Measurements from ENCODE around the gene FAM83C.

FAM83C gene

DNA sequence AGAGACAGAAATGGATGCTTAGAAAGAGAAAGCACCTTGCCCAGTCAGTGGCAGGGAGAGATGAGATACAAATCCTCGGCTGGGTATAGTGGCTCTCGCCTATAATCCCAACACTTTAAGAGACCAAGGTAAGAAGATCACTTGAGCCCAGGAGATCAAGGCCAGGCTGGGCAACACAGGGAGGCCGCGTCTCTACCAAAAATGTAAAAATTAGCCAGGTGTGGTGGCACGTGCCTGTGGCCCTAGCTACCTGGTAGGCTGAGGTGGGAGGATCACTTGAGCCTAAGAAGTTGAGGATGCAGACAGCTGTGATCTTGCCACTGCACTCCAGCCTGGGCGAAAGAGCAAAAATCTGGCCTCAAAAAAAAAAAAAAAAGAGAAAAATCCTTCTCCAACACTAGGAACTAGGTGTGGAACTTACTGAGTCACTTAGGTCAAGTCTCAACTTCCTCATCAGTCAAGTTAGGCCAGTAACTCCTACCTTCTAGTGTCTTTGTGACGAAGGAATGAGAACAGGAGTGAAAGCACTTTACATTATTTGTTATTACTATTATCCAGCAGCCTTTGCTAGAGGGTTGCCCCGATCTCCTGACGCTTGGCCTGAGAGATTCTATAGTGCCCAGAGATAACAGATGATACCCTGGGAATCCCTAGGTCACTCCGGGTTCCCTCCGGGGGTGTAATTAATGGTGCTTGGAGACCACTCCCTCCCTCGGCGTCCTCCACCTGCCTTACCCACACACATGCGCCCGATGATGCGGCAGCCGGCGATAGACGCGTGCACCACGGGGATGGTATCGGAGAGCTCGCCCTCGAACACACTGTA lies 8.6 kb downstream of the FAM83C start:
- no peak for DNase-seq

DNA sequence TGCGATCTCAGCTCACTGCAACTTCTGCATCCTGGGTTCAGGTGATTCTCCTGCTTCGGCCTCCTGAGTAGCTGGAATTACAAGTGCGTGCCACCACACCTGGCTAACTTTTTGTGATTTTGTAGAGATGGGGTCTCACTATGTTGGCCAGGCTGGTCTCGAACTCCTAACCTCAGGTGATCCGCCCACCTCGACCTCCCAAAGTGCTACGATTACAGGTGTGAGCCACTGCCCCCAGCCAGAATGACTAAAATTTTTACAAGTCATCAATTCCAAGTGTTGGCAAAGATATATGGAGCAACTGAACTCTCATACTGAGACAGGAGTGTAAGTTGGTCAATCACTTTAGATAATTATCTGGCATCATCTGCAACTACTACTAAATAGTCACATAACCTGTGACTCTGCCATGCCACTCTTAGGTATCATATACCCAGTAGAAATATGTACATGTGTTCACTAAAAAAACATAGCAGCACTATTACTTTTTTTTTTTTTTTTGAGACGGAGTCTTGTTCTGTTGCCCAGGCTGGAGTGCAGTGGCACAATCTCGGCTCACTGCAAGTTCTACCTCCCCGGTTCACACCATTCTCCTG lies 10.6 kb downstream of the FAM83C start:
- DNase-seq = no peak

DNA sequence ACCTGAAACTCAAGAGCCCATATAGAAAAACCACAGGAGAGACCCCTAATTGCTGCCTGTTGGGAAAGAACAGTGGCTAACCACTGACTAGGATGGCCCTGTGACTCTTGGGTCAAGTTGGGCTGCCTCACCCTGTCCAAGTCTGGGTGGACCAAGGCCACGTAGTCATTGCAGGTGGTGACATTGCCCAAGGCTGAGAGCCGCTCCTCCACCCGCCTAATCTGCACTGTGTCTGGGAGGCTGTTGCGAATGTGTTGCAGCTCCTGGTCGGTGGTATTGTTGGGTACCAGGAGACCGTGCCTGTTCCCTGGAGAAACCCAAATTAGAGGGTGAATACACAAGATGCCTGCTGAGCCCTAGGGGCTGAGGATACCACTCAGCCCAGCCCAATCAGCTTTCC lies 11.7 kb downstream of the FAM83C start:
- no peak for DNase-seq

DNA sequence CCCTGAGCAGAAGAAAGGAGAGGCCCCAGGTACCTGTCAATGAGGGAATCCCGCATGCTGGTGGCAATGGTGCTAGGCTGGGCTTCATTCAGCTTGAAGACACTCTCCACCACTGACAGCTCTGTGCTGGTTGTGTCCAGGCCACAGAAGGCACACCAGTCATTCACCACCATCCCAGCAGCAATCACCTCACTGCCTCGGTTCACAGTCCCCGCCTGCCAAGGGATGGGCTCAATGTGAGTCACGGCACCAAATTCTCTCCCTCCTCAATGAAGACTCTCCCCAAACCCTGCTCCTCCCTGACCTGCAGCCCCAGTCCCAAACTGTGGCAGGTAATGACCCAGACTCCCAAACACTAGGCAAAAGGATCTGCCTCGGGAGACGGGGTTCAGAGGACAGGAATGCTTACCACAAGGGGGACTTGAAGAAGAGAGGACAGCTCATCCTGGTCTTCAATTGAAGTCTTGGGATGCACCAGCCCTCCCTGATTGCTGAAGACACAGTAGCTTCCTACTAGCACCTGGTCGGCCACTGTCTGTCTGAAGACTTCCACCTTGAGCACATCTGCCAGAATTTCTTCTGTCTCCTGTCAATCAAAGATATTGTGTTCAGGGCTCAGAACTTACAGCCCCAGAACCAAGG lies 12.6 kb downstream of the FAM83C start:
- no peak for DNase-seq

DNA sequence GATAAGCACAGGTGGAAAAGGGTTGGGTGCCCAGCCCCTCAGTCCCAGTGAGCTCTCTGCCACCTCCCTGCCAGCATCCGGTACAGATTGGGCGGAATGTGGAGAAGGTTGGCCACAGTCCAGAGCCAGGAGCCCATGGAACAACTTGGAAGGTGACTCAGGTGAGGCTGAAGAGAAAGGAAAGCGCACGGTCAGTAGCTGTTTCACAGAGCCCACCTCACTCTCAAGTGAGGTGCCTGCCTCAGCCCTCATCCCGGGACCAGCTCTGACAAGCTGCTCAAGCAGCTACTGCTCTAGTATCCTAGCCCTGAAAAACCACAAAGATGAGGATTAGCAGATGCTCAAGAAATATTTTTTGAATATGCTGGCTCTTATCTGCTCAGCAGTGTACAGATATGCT lies 13.2 kb downstream of the FAM83C start:
- DNase-seq = no peak

DNA sequence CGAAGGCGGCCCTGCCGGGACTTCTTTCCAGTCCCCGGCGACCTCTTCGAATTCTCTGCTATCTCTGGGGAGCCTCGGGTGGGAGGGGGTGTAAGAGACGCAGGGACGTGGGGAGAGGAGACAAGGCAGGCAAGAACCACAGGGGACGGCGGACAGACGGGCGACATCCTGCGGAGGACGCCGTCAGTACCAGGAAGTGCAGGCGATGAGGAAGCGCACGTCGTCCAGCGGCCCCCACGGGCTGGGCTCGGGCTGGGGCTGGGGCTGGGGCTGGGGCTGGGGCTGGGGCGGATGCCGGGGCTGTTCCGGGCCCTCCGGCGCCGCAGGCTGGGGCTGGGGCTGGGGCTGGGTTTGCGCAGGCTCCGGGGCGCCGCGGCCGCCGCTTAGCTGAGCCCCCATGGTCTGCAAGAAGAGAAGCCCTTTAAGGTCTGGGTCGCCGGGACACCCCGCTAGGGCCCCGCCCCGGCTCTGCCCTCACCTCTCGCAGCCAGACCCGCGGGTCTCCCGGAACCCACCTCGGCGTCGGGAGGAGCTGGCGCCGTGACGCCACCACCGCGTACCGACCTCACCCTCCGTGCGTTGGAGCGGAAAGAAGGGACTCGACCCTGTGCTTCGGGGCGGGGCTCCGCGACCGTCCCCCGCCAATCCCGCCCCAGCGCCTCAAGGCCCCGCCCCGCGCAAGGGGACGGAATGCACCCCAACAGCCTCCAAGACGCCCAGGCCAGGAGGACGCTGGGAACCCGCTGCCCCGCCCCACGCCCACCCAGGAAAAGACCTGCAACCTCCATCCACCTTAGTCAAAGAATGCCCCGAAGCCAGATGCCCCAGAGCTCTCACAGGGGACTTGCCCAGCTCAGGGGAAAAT lies 14.5 kb downstream of the FAM83C start, which contains the start of gene MMP24OS:
Gene MMP24OS, minus strand, starts transcription at position 592 of the 865 bp plus-strand sequence. Its CDS starts 193 bp downstream, at position 399.
- peak; percentile 93 for DNase-seq

DNA sequence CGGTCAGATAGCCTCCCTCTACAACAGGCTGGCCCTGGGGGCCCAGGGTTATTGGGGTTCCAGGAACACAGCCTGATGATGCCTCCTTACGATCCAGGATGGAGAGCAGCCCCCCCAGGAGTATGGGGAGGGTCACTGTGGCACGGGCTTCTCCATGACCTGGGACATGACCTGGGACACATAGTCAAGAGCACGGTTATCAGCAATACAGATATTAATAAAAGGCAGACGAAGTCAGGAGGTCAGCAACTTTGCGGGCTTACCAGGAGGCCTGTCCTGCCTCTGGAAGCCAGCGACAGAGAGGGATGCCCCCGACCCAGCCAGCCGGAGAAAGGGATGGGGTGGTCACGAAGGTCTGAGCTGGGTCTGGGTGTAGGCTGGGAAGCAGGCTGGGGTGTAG lies 15.1 kb downstream of the FAM83C start:
- no peak for DNase-seq

DNA sequence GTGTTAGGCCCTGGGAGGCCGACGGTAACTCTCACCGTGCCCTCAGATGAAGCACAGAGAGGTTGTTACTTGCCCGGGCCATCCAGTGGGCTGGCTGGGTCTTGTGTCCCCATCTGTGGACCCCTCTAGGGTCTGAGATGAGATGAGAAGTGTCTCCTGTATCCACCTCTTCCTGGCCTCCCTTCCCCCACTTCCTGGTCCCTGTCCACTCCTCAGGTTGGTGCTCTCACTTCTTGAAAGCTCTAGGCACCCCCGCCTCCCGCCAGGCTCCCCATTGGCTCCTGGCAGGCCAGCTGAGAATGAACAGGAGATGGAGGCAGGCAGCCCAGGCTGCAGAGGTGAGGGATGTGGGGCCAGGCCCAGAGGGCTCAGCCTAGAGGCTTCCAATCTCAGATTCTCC lies 15.8 kb downstream of the FAM83C start:
- no peak for DNase-seq

DNA sequence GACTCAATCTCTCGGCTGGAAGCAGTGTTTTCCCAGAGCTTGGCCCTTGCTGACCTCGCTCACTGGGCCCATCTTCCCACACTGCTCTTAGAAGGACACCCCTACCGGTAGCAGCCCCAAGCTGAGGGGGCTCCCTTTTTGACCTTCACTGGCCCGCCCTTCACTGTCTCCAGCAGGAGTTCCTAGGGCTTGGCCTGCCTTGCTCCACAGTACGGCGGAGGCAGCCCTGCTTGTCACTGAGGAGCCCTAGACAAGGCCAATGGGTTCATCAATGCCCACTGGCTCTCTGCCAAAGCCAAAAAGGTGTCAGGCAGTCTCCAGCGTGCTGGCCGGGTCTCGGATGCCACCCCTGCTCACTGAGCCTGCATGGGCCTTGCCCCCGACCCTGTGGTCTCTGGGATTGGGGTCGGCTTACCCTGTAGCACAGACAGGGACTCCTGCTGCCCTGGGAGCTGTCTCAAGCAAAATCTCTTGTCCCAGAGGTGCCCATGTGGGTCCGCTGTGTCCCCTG lies 16.4 kb downstream of the FAM83C start:
- DNase-seq = no peak

DNA sequence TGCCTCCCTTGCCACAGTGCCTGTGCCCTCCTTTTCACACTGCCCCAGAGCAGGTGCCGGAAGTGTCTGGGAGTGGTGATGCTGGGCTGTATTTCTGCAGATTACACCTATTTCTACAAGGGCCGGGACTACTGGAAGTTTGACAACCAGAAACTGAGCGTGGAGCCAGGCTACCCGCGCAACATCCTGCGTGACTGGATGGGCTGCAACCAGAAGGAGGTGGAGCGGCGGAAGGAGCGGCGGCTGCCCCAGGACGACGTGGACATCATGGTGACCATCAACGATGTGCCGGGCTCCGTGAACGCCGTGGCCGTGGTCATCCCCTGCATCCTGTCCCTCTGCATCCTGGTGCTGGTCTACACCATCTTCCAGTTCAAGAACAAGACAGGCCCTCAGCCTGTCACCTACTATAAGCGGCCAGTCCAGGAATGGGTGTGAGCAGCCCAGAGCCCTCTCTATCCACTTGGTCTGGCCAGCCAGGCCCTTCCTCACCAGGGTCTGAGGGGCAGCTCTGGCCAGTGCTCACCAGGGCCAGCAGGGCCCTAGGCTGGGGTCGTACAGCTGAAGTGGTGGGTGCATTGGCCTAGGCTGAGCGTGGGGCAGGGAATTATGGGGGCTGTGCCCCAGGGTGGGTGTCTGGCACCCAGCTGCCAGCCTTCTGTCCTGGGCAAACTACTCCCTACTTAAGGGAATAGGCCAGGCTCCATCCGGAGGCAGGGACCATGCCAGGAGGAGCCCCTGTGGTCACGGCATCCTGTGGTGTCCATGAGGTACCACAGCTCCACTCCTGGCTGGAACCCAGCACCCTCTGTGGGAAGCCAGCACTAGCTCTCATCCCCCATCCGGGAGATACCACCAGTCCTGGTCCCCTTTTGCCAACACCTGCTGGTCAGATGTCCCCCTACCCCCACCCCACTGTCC lies 17.8 kb downstream of the FAM83C start:
- DNase-seq = no peak

DNA sequence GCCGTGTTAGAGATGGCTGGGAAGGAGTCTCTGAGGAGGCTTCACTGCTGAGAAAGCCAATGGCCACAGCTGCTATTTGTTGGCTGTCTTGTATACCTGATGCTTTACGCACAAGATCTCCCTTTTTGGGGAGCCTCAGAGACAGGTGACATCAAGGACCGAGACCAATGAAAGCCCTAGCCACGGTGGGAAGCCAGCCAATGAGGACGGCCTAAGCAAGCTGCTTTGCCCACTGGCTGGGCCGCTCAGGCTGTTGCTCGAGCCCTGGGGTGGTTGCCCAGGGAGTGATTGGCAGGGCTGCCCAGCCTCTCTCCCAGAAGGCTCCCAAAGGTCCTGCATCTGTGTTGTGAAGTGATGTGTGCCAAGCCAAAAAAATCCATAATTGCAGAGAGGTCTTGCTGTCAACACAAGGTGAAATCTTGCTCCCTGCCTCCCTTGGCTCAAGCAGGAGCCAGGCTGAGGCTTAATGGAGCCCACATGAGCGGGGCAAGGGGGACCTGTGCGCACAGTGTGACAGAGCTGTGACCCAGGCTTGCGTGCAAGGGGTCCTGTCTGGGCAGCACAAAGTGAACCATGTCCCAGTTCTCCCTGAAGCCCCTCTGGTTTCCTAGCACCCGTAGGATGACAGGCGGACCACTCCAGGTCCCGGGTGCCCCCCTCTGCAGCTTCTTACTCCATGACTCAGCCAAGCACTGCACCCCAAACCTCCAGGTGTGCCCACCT lies 18.6 kb downstream of the FAM83C start:
- no peak for DNase-seq

DNA sequence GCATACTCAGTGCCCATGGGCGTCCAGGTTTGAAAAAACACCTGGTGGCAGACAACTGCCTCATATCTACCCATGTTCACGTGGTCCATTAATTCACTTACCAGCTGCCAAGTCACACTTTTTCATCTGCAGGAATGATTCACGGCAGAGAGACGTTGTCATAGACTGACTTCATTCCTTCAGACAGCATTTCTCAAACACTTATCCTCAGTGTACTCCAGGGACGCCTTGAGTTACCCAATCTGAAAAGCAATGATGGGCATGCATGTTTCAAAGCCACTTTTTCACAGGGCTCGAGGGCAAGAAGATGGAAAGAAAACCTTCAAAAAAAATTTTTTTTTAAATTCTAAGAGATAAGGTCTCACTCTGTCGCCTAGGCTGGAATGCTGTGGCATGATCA lies 20.3 kb downstream of the FAM83C start:
- no peak for DNase-seq

DNA sequence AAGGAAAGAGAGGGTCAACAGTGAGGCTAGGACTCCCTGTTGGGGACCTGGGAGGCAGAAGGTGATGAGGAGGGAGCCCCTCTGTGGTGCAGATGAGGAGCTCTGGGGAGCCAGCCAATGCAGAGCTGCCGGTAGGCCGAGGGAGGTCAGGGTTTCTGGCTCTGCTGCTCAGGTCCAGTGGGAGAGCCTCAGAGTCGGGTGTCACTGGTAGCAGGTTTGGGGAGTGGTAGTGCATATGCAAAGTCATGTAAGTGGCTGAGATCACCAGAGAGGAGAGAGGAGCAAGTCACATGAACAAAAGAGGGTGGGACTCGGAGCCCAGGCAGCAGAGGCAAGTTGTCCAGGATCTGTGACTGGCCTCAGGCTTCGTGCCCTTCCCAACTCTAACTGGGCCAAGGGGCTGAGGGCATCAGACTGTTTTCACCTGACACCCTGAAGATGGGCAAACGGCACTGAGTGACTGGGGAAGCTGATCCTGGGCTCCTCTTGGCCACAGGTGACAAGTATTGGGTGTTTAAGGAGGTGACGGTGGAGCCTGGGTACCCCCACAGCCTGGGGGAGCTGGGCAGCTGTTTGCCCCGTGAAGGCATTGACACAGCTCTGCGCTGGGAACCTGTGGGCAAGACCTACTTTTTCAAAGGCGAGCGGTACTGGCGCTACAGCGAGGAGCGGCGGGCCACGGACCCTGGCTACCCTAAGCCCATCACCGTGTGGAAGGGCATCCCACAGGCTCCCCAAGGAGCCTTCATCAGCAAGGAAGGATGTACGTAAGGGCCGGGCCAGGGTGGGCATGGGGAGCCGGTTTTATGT lies 20.9 kb downstream of the FAM83C start:
- DNase-seq = no peak

DNA sequence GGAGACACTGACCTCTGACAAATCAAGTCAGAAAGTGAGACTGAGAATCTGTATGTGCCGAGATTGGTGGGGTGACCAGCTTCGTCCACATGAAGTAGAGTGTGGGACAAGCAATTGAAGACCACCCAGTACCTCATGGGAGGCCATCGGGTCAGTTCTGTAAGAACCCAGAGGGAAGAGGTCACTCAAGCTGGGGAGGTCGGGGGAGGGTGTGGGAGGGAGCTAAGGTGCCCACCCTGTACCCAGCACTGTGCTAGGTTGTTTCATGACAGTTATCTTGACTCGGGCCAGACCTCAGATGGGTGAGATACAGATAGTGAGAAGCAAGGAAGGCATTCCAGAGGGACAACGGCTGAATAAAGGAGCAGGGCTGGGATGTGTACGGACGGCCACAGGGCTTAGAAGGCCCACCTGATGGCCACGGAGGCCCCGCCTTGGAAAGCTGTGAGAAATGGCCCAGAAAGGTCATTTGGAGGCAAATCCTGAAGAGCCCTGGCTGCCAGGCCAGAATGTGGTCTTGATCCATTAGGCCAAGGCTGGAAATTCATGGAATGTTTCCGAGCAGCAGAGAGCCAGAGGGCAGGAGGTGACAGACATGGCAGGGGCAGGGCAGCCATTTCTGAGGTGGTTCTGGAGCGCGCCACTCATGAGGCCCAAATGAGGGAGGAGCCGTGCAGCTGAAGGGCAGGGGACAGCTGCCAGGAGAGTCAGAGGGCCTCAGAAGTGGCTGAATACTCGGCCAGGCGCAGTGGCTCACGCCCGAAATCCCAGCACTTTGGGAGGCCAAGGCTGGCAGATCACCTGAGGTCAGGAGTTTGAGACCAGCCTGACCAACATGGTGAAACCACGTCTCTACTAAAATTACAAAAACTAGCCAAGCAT lies 22.0 kb downstream of the FAM83C start:
- no peak for DNase-seq

DNA sequence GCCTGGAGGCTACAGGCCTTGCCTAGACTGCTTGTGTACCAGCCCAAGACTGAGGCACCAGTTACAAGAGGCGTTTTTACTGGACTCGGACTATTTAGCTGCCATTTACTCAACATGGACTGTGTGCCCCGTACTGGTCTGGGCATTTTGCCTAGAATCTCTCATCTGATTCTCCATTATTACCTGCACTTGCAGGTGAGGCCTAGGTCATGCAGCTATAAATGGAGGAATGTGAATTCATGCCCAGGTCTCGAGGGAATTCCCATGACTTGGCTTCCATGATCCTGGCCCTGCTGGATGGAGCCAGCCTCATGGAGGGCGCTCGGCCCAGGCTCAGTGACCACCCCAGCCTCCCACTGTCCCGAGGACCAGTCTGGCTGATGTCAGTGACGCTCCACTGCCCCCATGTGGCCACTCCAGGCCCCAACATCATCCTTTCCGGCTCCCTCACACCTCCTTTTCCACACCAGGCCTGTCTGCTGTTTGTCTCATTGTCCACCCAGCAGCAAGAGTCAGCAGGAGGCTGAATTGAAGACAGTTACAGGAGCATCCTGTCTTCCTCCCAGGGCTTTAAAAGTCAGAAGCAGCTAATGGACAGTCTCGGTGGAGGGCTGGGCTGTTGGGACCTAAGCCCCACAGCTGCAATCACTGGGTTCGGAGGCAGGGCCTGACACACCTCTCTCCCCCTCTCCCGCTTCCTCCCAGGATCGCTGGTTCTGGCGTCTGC lies 23.0 kb downstream of the FAM83C start:
- peak; percentile 57 for DNase-seq

DNA sequence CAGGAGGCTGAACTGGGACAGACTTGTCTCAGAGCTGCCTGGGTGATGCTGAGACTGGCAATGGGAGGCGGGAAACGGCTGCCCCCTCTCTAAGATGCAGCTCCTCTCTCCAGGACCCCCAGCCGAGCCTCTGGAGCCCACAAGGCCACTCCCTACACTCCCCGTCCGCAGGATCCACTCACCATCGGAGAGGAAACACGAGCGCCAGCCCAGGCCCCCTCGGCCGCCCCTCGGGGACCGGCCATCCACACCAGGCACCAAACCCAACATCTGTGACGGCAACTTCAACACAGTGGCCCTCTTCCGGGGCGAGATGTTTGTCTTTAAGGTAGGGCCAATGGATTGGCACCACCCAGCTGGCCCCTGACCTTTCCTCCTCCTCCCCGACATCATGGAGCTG lies 25.1 kb downstream of the FAM83C start:
- DNase-seq = no peak

DNA sequence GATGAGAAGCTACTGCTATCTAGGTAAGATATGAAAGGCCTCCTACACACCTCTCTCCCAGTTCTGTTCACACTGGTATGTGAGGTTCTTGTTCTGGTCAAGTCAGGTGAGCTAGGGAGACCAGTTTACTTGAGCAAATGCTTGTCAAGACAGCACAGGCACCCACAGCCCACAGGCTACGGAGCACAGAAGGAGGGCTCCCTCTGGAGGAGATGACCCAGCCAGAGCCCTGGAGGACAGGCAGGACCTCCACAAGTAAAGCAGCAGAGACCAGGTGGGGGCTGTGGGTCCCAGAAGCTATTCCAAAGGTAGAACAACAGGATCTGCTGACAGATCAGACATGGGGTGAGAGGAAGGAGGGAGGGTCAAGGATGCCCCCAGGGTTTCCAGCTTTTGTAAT lies 27.5 kb downstream of the FAM83C start:
- no peak for DNase-seq
